IMR-90 (cell line): ENCODE data around the gene ZNF783. TPM values are rescaled to one million over a fixed set of nuclear protein-coding genes. Genes with fewer than 3 reads are reported as not detected.

Experiments
- ATAC-seq: fragments of 200-7000 bp; cut with Tn5 transposase; 2 replicates; pipeline ENCODE4 v1.9.1; 2020; ENCODE audit warnings: low read depth, mild to moderate bottlenecking, moderate library complexity
- BruUV-seq: library from RNA; stranded (reverse); fragments of 400-500 nt; replicated peaks from 2 replicates; lab custom pipeline; 2021; lab: Mats Ljungman, UMichigan
- CTCF ChIA-PET: fragments of 300-600 bp; formaldehyde crosslinking; extraction: SDS; loops from one replicate; lab custom pipeline; 2021; ENCODE audit warnings: antibody characterized with exemption; lab: Yijun Ruan, JAX
- POLR2A ChIA-PET: fragments of 300-600 bp; sonication (Branson Sonifier 250); formaldehyde crosslinking; loops from one replicate; lab custom pipeline; 2022; ENCODE audit warnings: antibody characterized with exemption; ENCODE audit not compliant: unreplicated experiment; lab: Charles Lee
- DNase-seq: peaks from one replicate; pipeline ENCODE4 v3.0.0; 2013
- H2AFZ ChIP-seq: replicated peaks from 2 replicates; pipeline ENCODE3; 2013; ENCODE audit warnings: low read length, mild to moderate bottlenecking; ENCODE audit not compliant: poor library complexity
- H2AK5ac ChIP-seq: 2 replicates; pipeline ENCODE4 v1.6.1; 2013; ENCODE audit warnings: low read depth, low read length, inconsistent platforms
- H2AK9ac ChIP-seq: replicated peaks from 2 replicates; pipeline ENCODE3; 2013; ENCODE audit warnings: mild to moderate bottlenecking, low read depth, low read length, moderate library complexity; ENCODE audit not compliant: poor library complexity
- H2BK120ac ChIP-seq: 2 replicates; pipeline ENCODE4 v1.6.1; 2013; ENCODE audit warnings: low read depth, low read length, inconsistent platforms
- H2BK15ac ChIP-seq: 3 replicates; pipeline ENCODE4 v1.6.1; 2013; ENCODE audit warnings: low read depth, low read length, inconsistent platforms
- H2BK20ac ChIP-seq: 2 replicates; pipeline ENCODE4 v1.6.1; 2013; ENCODE audit warnings: low read depth, mild to moderate bottlenecking, inconsistent platforms, low read length, moderate library complexity
- H2BK5ac ChIP-seq: 2 replicates; pipeline ENCODE4 v1.6.1; 2013; ENCODE audit warnings: mild to moderate bottlenecking, low read depth, low read length, inconsistent platforms; ENCODE audit not compliant: poor library complexity, severe bottlenecking
- H3K14ac ChIP-seq: replicated peaks from 2 replicates; pipeline ENCODE4 v1.6.1; 2013; ENCODE audit warnings: low read depth, low read length, inconsistent platforms
- H3K18ac ChIP-seq: 2 replicates; pipeline ENCODE4 v1.6.1; 2013; ENCODE audit warnings: low read depth, low read length, control low read depth
- H3K23ac ChIP-seq: 2 replicates; pipeline ENCODE4 v1.6.1; 2013; ENCODE audit warnings: low read depth, low read length, inconsistent platforms
- H3K27ac ChIP-seq: 2 replicates; pipeline ENCODE4 v1.5.1; 2013; ENCODE audit warnings: mild to moderate bottlenecking, control low read depth, low read length; ENCODE audit not compliant: insufficient read depth
- H3K27me3 ChIP-seq: 2 replicates; pipeline ENCODE4 v1.6.1; 2013; ENCODE audit warnings: low read length; ENCODE audit not compliant: control insufficient read depth, insufficient read depth
- H3K36me3 ChIP-seq: 2 replicates; pipeline ENCODE4 v1.6.1; 2013; ENCODE audit warnings: low read length, mixed read lengths; ENCODE audit not compliant: control insufficient read depth, insufficient read depth
- H3K4ac ChIP-seq: 2 replicates; pipeline ENCODE4 v1.6.1; 2013; ENCODE audit warnings: low read depth, low read length, inconsistent platforms
- H3K4me1 ChIP-seq: 2 replicates; pipeline ENCODE4 v1.6.1; 2013; ENCODE audit warnings: low read length, mixed read lengths; ENCODE audit not compliant: control insufficient read depth, insufficient read depth
- H3K4me2 ChIP-seq: 2 replicates; pipeline ENCODE4 v1.6.1; 2013; ENCODE audit warnings: low read depth, mild to moderate bottlenecking, control low read depth, low read length, moderate library complexity
- H3K4me3 ChIP-seq: 2 replicates; pipeline ENCODE4 v1.5.1; 2013; ENCODE audit warnings: low read depth, mild to moderate bottlenecking, control low read depth, low read length, moderate library complexity; ENCODE audit not compliant: insufficient read depth
- H3K56ac ChIP-seq: 2 replicates; pipeline ENCODE4 v1.6.1; 2013; ENCODE audit warnings: low read length, inconsistent platforms; ENCODE audit not compliant: insufficient read depth; ENCODE audit errors: extremely low read depth
- H3K79me1 ChIP-seq, 2 experiments: 2 replicates each; pipeline ENCODE4 v1.6.1; 2013; ENCODE audit warnings: low read length in 2 of 2, inconsistent platforms in 1 of 2, low read depth in 1 of 2
- H3K9ac ChIP-seq: 2 replicates; pipeline ENCODE4 v1.6.1; 2013; ENCODE audit warnings: low read depth, low read length, control low read depth
- H3K9me1 ChIP-seq: 2 replicates; pipeline ENCODE4 v1.6.1; 2013; ENCODE audit warnings: low read length, inconsistent platforms; ENCODE audit not compliant: insufficient read depth
- H3K9me3 ChIP-seq: 2 replicates; pipeline ENCODE4 v1.6.1; 2013; ENCODE audit warnings: low read length; ENCODE audit not compliant: control insufficient read depth, insufficient read depth
- H4K20me1 ChIP-seq: 2 replicates; pipeline ENCODE4 v1.6.1; 2013; ENCODE audit warnings: low read length, inconsistent platforms; ENCODE audit not compliant: insufficient read depth
- H4K5ac ChIP-seq: 2 replicates; pipeline ENCODE4 v1.6.1; 2013; ENCODE audit warnings: mild to moderate bottlenecking, low read depth, low read length, control low read depth
- H4K8ac ChIP-seq, 2 experiments: 2 replicates each; pipeline ENCODE4 v1.6.1; 2013; ENCODE audit warnings: low read depth in 2 of 2, low read length in 2 of 2, control low read depth in 1 of 2, inconsistent platforms in 1 of 2
- H4K91ac ChIP-seq: 2 replicates; pipeline ENCODE4 v1.6.1; 2013; ENCODE audit warnings: low read depth, low read length, inconsistent platforms; ENCODE audit not compliant: insufficient read depth
- BHLHE40 ChIP-seq: fragments of 150-350 bp; IDR thresholded peaks from 2 replicates; pipeline ENCODE4 v1.6.1; 2016; ENCODE audit warnings: mild to moderate bottlenecking, low read depth, low read length
- CEBPB ChIP-seq: IDR thresholded peaks from 2 replicates; pipeline ENCODE4 v1.6.1; 2012; ENCODE audit warnings: low read depth, low read length, improper control_type of control experiment
- CHD1 ChIP-seq: IDR thresholded peaks from 2 replicates; pipeline ENCODE4 v1.6.1; 2012; ENCODE audit warnings: low read depth, low read length, improper control_type of control experiment
- FOS ChIP-seq: fragments of 150-350 bp; IDR thresholded peaks from 2 replicates; pipeline ENCODE4 v1.6.1; 2016; ENCODE audit warnings: low read depth, low read length
- MXI1 ChIP-seq: IDR thresholded peaks from 2 replicates; pipeline ENCODE4 v1.6.1; 2012; ENCODE audit warnings: low read depth, mild to moderate bottlenecking, low read length, moderate library complexity, borderline replicate concordance
- POLR2A ChIP-seq: IDR thresholded peaks from 2 replicates; pipeline ENCODE4 v1.6.1; 2012; ENCODE audit warnings: mild to moderate bottlenecking, low read depth, low read length
- WGBS, 2 experiments: methylation state at CpG; one replicate each; pipeline versions ENCODE4 v1.1.5 to v1.1.7; 2013; ENCODE audit warnings: missing lambda C conversion rate in 2 of 2; ENCODE audit not compliant: insufficient read length in 1 of 2; ENCODE audit errors: extremely low coverage in 2 of 2; 5-methylcytosine and 5-hydroxymethylcytosine counted together
- dilution Hi-C: fragments of 300-500 bp; cut with HindIII; formaldehyde crosslinking; loops from one replicate; pipeline ENCODE4 v1.14.3; 2018; ENCODE audit warnings: low sequenced_read_pairs; ENCODE audit not compliant: unreplicated experiment
- in situ Hi-C: fragments of 300-500 bp; cut with MboI; formaldehyde crosslinking; loops from 3 replicates; pipeline ENCODE4 v1.14.3; 2019; ENCODE audit warnings: low sequenced_read_pairs, inconsistent platforms, mixed read lengths
- intact Hi-C: fragments of 100-400 bp; cut with micrococcal nuclease; formaldehyde crosslinking; loops from 2 replicates; pipeline ENCODE4 v1.10.0; 2022
- polyA plus RNA-seq, 3 experiments: library from polyadenylated mRNA; depleted of rRNA; stranded (reverse); fragments of >200 nt; gene quantifications; 2 replicates each; pipeline ENCODE4 v1.2.3, GENCODE V29; 2012; ENCODE audit warnings: low replicate concordance in 1 of 3
- total RNA-seq: library from RNA; depleted of rRNA; stranded (reverse); fragments of >200 nt; gene quantifications from 2 replicates; pipeline ENCODE4 v1.2.3, GENCODE V29; 2012
- TF ChIP-seq, protein P1 (sequence below): fragments of 150-350 bp; IDR thresholded peaks from 2 replicates; pipeline ENCODE4 v1.6.1; 2016; ENCODE audit warnings: low read depth, mild to moderate bottlenecking, low read length, moderate library complexity, borderline replicate concordance

The ZNF783 gene
- total and polyA plus RNA-seq, 2 of the 4 experiments (the other 2 are of a cell fraction): 2.3 to 7.2 TPM

- H3K56ac ChIP-seq: no peak overlapping the region
- H2BK120ac ChIP-seq: no peak overlapping the region
- no peak overlapping the region for H3K27ac ChIP-seq
- no peak overlapping the region for H3K4me2 ChIP-seq
- H2AK5ac ChIP-seq: no peak overlapping the region
- no peaks in the 10 kb centered on the region for H3K9me3 ChIP-seq
- no peak overlapping the region for H3K14ac ChIP-seq
- H4K91ac ChIP-seq: no peak overlapping the region
- H3K27me3 ChIP-seq: no peaks in the 10 kb centered on the region
- ChIA-PET CTCF (no interaction called here), POLR2A (interaction anchor here (1.1 kb wide), 1 partner anchor 9 kb away, joined by 3 read pairs; no protein-coding TSS in a partner anchor)
- no TSS peak for BruUV-seq
- no peak overlapping the region for H3K18ac ChIP-seq
- intact Hi-C loops: no loop called here
- DNase-seq (no peak), ATAC-seq (no peak)
- H2BK5ac ChIP-seq: no peak overlapping the region
- H2BK15ac ChIP-seq: no peak overlapping the region
- in situ Hi-C loops: no loop called here
- H3K4me3 ChIP-seq: no peak overlapping the region
- H2BK20ac ChIP-seq: no peak overlapping the region
- no peak overlapping the region for H3K4ac ChIP-seq
- peaks cover 35% of the 10 kb centered on the region for H3K36me3 ChIP-seq
- H4K5ac ChIP-seq: no peak overlapping the region
- WGBS, 2 experiments: 99% methylated on average over 22 of the region's 37 CpGs; no CpG with 5 or more reads in 1 of the 2 experiments
- no peak overlapping the region for H3K23ac ChIP-seq
- dilution Hi-C loops: no loop called here
- no peak overlapping the region for H2AFZ ChIP-seq
- no peak overlapping the region for H4K8ac ChIP-seq
- peaks cover 2% of the 10 kb centered on the region for H3K4me1 ChIP-seq
- H3K9me1 ChIP-seq: no peaks in the 10 kb centered on the region; the same call in 1 of the 2 replicates
- TF ChIP-seq MXI1: no peak
- no peak for TF ChIP-seq BHLHE40
- TF ChIP-seq, protein P1, sequence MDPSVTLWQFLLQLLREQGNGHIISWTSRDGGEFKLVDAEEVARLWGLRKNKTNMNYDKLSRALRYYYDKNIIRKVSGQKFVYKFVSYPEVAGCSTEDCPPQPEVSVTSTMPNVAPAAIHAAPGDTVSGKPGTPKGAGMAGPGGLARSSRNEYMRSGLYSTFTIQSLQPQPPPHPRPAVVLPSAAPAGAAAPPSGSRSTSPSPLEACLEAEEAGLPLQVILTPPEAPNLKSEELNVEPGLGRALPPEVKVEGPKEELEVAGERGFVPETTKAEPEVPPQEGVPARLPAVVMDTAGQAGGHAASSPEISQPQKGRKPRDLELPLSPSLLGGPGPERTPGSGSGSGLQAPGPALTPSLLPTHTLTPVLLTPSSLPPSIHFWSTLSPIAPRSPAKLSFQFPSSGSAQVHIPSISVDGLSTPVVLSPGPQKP: no peak
- no peak for TF ChIP-seq CHD1
- no peak for TF ChIP-seq CEBPB
- TF ChIP-seq POLR2A: no peak
- TF ChIP-seq FOS: no peak
- H3K9ac ChIP-seq: no peak overlapping the region
- no peak overlapping the region for H2AK9ac ChIP-seq
- H3K79me1 ChIP-seq: peaks cover 0 to 3% of the 10 kb centered on the region in 2 experiments; a peak in 1 of 4 replicates
- H4K20me1 ChIP-seq: no peaks in the 10 kb centered on the region
These were observed 37.6 kb upstream of the ZNF783 start for GRCh38 chr7:149224352-149224751.
